Psoas muscle (tissue), 8 donors: ENCODE data around the gene RPS24. TPM values are rescaled to one million over a fixed set of nuclear protein-coding genes. Genes with fewer than 3 reads are reported as not detected.

ENCODE experiments used
- ATAC-seq, 4 donors: fragments of 200-7000 bp; cut with Tn5 transposase; one replicate each; pipeline ENCODE4 v1.9.1; 2020; ENCODE audit warnings: moderate library complexity in 3 of 4, mild to moderate bottlenecking in 2 of 4
- DNase-seq, 2 donors: peaks; one replicate each; pipeline ENCODE4 v3.0.0-alpha.2; 2020
- H3K27ac ChIP-seq: fragments of 200-600 bp; one replicate; pipeline ENCODE4 v1.8.0; 2022
- H3K27me3 ChIP-seq, 3 donors: fragments of 200-600 bp in 1 of 3; one replicate each; pipeline versions ENCODE4 v1.6.1 to v1.8.0; 2013 to 2022; ENCODE audit warnings: low read length in 2 of 3, mild to moderate bottlenecking in 2 of 3, moderate library complexity in 1 of 3; ENCODE audit not compliant: insufficient read depth in 3 of 3
- H3K36me3 ChIP-seq, 2 donors: fragments of 200-600 bp in 1 of 2; one replicate each; pipeline versions ENCODE4 v1.6.1 to v1.8.0; 2013 to 2022; ENCODE audit warnings: low read depth in 1 of 2, mild to moderate bottlenecking in 1 of 2, moderate library complexity in 1 of 2; ENCODE audit not compliant: insufficient read depth in 1 of 2
- H3K4me1 ChIP-seq: fragments of 200-600 bp; one replicate; pipeline ENCODE4 v1.8.0; 2022
- H3K4me3 ChIP-seq: fragments of 200-600 bp; one replicate; pipeline ENCODE4 v1.8.0; 2022; ENCODE audit warnings: mild to moderate bottlenecking
- H3K9me3 ChIP-seq: fragments of 200-600 bp; one replicate; pipeline ENCODE4 v1.8.0; 2022
- WGBS, 3 donors: extraction: QIAGEN DNeasy Blood & Tissue Kit; methylation state at CpG; one replicate each; pipeline versions ENCODE4 v1.1.6 to v1.1.7; 2013; 5-methylcytosine and 5-hydroxymethylcytosine counted together
- intact Hi-C, 2 donors: fragments of 100-400 bp; cut with DNase I; formaldehyde crosslinking; loops; one replicate each; pipeline versions ENCODE4 v1.11.0 to v1.14.2; 2022
- polyA plus RNA-seq, 3 donors: library from polyadenylated mRNA; stranded (reverse); fragments of 200-250 nt; gene quantifications; one replicate each; pipeline ENCODE4 v1.2.3, GENCODE V29; 2013
- total RNA-seq, 4 donors: library from RNA; stranded (reverse); fragmentation: NEBNext Ultra II Directional in 2 of 4; extraction: Animal tissue kit (Norgen Biotek cat#: 25700) in 2 of 4; gene quantifications; one replicate each; pipeline versions ENCODE4 v1.2.1 to v1.2.4, GENCODE V29; 2021 to 2023
- TF ChIP-seq, protein P1 (sequence below): fragments of 200-600 bp; IDR thresholded peaks from one replicate; pipeline ENCODE4 v1.8.0; 2022; ENCODE audit warnings: antibody characterized with exemption
- donor health status: healthy with polysubstance abuse.
- donor health status: DM: no; HTN: no; CAD: no; lungs with moderate emphysema.
- donor health status: Bipolar disorder and iron deficiency.
- donor health status: healthy.
- donor health status: DM: yes; HTN: yes; CAD: no.
- donor health status: DM: no; HTN: no; CAD: no.
- donor health status: DM: no; HTN: no; CAD: no.
- donor health status: DM: yes; HTN: yes; CAD: no.

Gene RPS24
- total and polyA plus RNA-seq, 7 donors = 980 to 4,077 (median 1,456) TPM

DNA sequence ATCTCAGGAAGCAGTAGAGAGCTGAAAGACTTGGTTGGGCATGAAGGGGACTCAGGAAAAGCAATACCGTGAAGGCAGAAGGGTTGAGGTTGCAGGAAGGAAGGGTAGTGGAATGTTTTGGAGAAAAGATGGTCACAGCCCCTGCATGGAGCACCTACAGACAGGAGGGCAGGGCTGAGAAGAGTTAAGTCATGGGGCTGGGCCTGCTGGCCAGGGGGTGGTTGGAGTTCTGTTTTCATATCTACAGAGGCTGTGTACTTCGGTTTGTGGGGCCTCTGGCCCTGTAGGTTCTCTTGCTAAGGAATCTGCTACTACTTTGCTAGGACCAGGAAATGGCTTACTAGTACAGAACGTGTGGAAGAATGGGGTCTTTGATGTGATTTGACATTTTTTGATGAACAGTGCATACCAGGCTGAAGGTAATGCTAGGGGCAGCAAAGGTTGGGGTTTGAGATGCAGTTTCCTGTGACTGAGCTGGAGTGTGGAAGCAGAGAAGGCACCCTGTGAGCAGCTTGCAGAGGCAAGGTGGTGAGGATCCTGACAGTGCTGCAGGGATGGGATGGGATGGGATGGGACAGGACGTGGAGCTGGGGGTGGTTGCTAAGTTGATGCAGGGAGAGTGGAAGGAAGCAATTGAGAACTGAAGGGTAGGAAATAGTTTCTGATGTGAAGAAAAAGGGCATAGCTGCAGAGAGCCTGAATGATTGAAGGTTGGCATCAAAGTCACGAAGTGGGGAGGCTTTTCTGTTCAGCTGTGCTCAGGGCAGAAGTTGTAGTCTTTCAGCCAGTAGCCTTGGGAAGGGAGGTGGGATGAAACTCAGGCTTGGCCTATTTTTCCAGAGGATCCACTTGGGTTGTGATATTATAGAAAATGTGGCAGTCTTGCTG lies 7.8 kb downstream of the RPS24 start:
- no peaks in the 10 kb centered on the region for H3K27me3 ChIP-seq
- ATAC-seq (peak in 1 of 4 donors; percentile 10), DNase-seq (no peak)
- no peaks in the 10 kb centered on the region for H3K9me3 ChIP-seq
- intact Hi-C loops = loop anchor here (2.0 to 10.0 kb wide), 2 partner anchors 1023 to 1155 kb away; partner anchors contain the start of gene ZMIZ1 (in 1 of the 2)
- peaks cover 41% of the 10 kb centered on the region for H3K4me1 ChIP-seq
- no peak overlapping the region for H3K4me3 ChIP-seq
- H3K36me3 ChIP-seq = peaks cover 23 to 72% of the 10 kb centered on the region in 2 donors
- TF ChIP-seq, protein P1, sequence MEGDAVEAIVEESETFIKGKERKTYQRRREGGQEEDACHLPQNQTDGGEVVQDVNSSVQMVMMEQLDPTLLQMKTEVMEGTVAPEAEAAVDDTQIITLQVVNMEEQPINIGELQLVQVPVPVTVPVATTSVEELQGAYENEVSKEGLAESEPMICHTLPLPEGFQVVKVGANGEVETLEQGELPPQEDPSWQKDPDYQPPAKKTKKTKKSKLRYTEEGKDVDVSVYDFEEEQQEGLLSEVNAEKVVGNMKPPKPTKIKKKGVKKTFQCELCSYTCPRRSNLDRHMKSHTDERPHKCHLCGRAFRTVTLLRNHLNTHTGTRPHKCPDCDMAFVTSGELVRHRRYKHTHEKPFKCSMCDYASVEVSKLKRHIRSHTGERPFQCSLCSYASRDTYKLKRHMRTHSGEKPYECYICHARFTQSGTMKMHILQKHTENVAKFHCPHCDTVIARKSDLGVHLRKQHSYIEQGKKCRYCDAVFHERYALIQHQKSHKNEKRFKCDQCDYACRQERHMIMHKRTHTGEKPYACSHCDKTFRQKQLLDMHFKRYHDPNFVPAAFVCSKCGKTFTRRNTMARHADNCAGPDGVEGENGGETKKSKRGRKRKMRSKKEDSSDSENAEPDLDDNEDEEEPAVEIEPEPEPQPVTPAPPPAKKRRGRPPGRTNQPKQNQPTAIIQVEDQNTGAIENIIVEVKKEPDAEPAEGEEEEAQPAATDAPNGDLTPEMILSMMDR = no peak
- WGBS, 3 donors = 67 to 78% (median 68%) methylated on average over 5 of the region's 5 CpGs
- no peak overlapping the region for H3K27ac ChIP-seq

DNA sequence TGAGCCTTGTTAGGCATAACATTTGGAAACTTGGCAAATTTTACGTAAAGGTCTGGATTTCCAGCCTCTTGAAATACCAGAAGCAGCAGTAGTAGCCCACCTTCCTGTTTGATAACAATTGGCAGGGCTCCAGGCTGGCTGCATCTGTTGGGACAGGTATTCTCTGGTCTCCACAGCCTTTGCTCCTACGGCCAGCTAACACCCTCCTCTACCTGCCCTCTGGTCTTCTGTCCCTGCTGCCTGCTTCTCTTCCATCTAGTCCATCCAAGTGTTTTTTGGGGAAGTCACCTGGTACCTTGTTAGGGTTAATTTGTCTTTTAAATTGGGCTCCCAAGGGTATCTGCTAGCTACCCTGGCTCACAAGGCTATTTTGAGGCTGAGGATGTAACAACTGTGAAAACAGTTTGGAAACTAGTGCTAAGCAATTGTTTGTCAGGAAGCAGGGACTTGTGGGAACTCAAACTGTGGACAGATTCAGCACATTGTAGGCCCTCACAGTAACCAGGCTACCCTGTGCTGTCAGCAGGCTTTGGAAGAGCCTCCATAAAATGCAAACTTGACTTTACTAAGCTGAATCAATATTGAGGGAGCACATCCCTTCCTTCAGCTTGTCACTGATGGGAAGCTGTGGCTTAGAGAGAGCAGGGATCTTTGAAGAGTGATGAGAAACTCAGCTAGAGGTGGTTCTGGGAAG lies 8.5 kb downstream of the RPS24 start:
- TF ChIP-seq, protein P1 = no peak
- Histone ChIP-seq H3K9me3 (no peaks in the 10 kb centered on the region), H3K36me3 (peaks cover 17 to 64% of the 10 kb centered on the region in 2 donors), H3K4me3 (no peak overlapping the region), H3K27me3 (no peaks in the 10 kb centered on the region), H3K4me1 (peaks cover 33% of the 10 kb centered on the region), H3K27ac (no peak overlapping the region)
- ATAC-seq = no peak
- WGBS, 3 donors = 69 to 74% (median 74%) methylated on average over 2 of the region's 2 CpGs
- DNase-seq = no peak
- intact Hi-C loops = loop anchor here (2.0 to 10.0 kb wide), 2 partner anchors 1023 to 1155 kb away; partner anchors contain the start of gene ZMIZ1 (in 1 of the 2)

- H3K4me1 ChIP-seq = peaks cover 27% of the 10 kb centered on the region
- no peak overlapping the region for H3K4me3 ChIP-seq
- intact Hi-C loops = loop anchor here (2.0 to 10.0 kb wide), 2 partner anchors 1022 to 1154 kb away; partner anchors contain the start of gene ZMIZ1 (in 1 of the 2)
- no peak for ATAC-seq
- H3K9me3 ChIP-seq = no peaks in the 10 kb centered on the region
- DNase-seq = no peak
- H3K27ac ChIP-seq = no peak overlapping the region
- 86 to 91% (median 91%) methylated on average over 6 of the region's 6 CpGs for WGBS, 3 donors
- H3K36me3 ChIP-seq = peaks cover 17 to 59% of the 10 kb centered on the region in 2 donors
- H3K27me3 ChIP-seq = no peaks in the 10 kb centered on the region
- TF ChIP-seq, protein P1 = no peak
Measured at GRCh38 chr10:78042752-78043104, 9.1 kb downstream of the RPS24 start.

DNA sequence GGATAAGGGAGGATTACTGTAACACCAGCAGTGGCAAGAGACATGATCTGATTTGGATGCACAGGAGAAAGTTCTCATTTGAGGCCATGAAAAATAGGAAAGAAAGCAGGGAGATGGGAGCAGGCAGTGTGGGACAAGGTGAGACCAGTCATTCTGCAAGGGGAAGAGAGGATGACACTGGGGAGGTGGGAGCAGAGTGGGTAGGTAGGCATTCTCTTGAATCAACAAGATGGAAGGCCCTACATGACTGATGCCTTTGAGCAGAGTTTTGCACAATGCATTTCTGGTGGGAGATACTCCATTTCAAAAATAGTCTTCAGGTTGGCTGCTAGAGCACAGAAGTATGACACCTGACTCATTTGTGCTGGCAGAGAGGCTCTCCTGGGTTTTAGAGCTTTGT lies 10.5 kb downstream of the RPS24 start:
- intact Hi-C loops = loop anchor here in 1 of 2 donors (10.0 kb wide), 1 partner anchor 1021 kb away; the partner anchor contains the start of gene ZMIZ1
- DNase-seq (no peak), ATAC-seq (peak in 2 of 4 donors; percentile 11 to 27)
- no peaks in the 10 kb centered on the region for H3K9me3 ChIP-seq
- TF ChIP-seq, protein P1 = no peak
- peaks cover 19% of the 10 kb centered on the region for H3K4me1 ChIP-seq
- H3K4me3 ChIP-seq = no peak overlapping the region
- H3K27ac ChIP-seq = no peak overlapping the region
- H3K27me3 ChIP-seq = no peaks in the 10 kb centered on the region
- H3K36me3 ChIP-seq = peaks cover 14 to 44% of the 10 kb centered on the region in 2 donors
